Activated T-helper 2 cell treated with anti-CD3 and anti-CD28 coated beads, Interferon-gamma antibody, Interleukin-2, Interleukin-4, amounts not matched to agents 10 μg/mL and 5 μg/mL and 100 μg/mL, durations not matched to agents 14 hours and 24 hours and 36 hours (primary cell): Measurements from ENCODE around the gene SLC17A6. TPM values are rescaled to one million over a fixed set of nuclear protein-coding genes. Genes with fewer than 3 reads are reported as not detected.

Source experiments
- DNase-seq: peaks from one replicate; pipeline ENCODE4 v3.0.0; 2021; ENCODE audit warnings: low spot score
- H3K27ac Mint-ChIP-seq: one replicate; pipeline ENCODE4 v1.8.0; 2021; ENCODE audit warnings: mixed read lengths
- H3K27me3 Mint-ChIP-seq: one replicate; pipeline ENCODE4 v1.8.0; 2021; ENCODE audit warnings: low read depth, mixed read lengths
- H3K36me3 Mint-ChIP-seq: one replicate; pipeline ENCODE4 v1.8.0; 2021; ENCODE audit warnings: low read depth, mixed read lengths
- H3K4me1 Mint-ChIP-seq: one replicate; pipeline ENCODE4 v1.8.0; 2021; ENCODE audit warnings: low read depth, mixed read lengths
- H3K4me3 Mint-ChIP-seq: one replicate; pipeline ENCODE4 v1.8.0; 2021; ENCODE audit warnings: low read depth, mild to moderate bottlenecking, moderate library complexity, mixed read lengths
- H3K9me3 Mint-ChIP-seq: one replicate; pipeline ENCODE4 v1.8.0; 2021; ENCODE audit warnings: mixed read lengths
- intact Hi-C: fragments of 100-400 bp; cut with micrococcal nuclease; formaldehyde crosslinking; loops from one replicate; pipeline ENCODE4 v1.15.1; 2023
- total RNA-seq: library from RNA; stranded (reverse); gene quantifications from 2 replicates; pipeline ENCODE4 v1.2.3, GENCODE V29; 2022

Gene SLC17A6
- not detected in 2 replicates for total RNA-seq

DNA sequence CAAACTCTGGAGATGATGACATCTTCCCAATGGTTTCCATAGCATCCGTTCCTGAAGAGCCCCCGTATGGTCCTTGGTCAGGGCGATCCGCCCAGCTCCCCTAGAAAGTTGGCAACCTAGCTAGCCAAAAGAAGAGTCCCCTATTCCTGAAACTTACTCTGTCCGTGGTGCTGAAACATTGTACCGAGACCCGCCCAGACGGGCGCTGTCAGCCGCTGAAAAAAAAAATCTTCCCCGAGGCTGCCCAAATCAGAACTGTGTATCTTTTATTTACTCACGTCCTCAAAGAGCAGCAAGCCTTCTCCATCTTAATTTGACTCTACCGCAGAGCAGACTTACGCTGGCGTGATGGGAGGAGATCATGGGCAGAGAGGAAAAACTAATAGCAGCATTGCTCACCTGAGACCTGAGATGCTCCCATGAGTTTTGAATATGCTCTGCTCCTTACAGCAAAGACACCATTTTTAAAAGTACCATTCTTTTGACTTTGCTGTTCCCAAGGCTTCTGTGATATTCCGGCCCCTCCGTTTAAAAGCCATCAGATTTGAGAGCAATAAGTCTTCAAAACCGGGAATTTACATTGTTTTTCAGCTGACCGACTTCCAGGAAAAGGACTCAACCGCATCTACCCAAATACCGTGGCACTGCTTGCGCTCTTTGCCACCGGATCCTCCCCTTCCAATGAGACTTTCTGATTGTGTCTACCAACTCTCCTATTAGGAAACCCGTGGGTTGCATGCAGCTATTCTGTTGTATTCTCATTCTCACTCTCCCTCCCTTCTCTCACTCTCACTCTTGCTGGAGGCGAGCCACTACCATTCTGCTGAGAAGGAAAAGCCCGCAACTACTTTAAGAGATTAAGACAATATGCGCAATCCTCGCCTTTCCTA lies at the start of gene SLC17A6:
TSS of gene SLC17A6 (plus strand) at position 786 of the 890 bp plus-strand sequence. CDS start 153 bp downstream, outside the sequence.
- intact Hi-C loops, result loop anchor here (5.0 kb wide), 1 partner anchor 1741 kb away; the partner anchor contains the start of gene SLC6A5
- DNase-seq, result no peak

DNA sequence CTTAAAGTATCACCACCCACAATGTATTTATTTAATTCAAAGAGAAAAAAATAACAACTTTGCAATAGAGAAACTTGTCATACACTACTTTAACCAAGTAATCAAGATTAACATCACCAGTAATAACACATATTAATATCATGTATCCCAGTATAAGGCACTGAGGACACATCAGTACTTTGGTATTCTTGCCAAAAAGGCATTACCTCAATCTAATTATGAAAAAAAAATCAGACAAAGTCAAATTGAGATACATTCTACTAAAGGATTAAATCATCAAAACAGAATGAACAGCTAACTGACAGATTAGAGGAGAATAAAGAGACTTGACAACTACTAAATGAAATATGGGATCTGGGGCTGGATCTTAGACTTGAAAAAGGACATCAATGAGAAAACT lies 35.8 kb upstream of the SLC17A6 start:
- H3K27me3 Mint-ChIP-seq, result peaks cover 2% of the 10 kb centered on the region
- no peaks in the 10 kb centered on the region for H3K4me1 Mint-ChIP-seq
- no peaks in the 10 kb centered on the region for H3K9me3 Mint-ChIP-seq
- no peak for DNase-seq
- H3K27ac Mint-ChIP-seq, result no peak overlapping the region
- intact Hi-C loops, result loop anchor here (5.0 kb wide), 1 partner anchor 1655 kb away; no protein-coding TSS in a partner anchor
- H3K36me3 Mint-ChIP-seq, result no peaks in the 10 kb centered on the region
- H3K4me3 Mint-ChIP-seq, result no peak overlapping the region

More for the DNA sequence above, at the start of gene SLC17A6:
- no peak within 1 kb of the TSS for H3K4me3 Mint-ChIP-seq
- H3K36me3 Mint-ChIP-seq, result peaks cover 3% of the 10 kb centered on the region
- no peak within 1 kb of the TSS for H3K27ac Mint-ChIP-seq
- H3K27me3 Mint-ChIP-seq, result peaks cover 54% of the 10 kb centered on the region
- H3K9me3 Mint-ChIP-seq, result no peaks in the 10 kb centered on the region
- peaks cover 8% of the 10 kb centered on the region for H3K4me1 Mint-ChIP-seq

DNA sequence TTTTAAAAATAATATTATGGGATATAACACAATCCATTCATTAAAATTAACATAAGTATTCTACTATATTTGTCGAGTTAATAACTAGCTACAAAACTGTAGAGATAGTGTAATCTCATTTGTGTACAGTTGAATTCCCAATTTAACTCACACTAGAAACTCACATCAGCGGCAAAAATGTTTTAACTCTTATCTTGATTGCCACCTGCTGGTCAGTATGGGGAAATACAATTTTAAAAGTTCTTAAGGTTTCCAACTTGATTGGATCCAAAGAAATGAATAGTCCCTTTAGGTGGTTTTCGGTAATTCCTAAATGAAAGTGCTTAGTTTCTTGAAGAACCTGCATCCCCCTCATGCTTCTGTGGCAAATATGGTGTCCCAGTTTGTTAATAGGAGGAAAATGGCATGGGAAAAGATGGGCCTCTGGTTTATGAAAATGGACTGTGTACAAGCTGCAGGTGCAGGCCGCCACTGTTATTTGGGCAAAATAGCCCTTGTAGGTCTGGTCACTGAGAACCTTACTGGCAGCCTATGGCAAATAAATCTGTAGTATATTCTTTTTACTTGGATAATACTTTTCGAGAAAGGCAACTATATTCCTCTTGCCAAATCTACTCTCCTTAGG lies 33.7 kb upstream of the SLC17A6 start:
- Mint-ChIP-seq H3K27me3 (peaks cover 2% of the 10 kb centered on the region), H3K9me3 (no peaks in the 10 kb centered on the region), H3K36me3 (no peaks in the 10 kb centered on the region), H3K4me3 (no peak overlapping the region), H3K4me1 (no peaks in the 10 kb centered on the region), H3K27ac (no peak overlapping the region)
- DNase-seq, result no peak
- intact Hi-C loops, result loop anchor here (1.0 to 5.0 kb wide), 2 partner anchors 59 to 1657 kb away; no protein-coding TSS in a partner anchor

DNA sequence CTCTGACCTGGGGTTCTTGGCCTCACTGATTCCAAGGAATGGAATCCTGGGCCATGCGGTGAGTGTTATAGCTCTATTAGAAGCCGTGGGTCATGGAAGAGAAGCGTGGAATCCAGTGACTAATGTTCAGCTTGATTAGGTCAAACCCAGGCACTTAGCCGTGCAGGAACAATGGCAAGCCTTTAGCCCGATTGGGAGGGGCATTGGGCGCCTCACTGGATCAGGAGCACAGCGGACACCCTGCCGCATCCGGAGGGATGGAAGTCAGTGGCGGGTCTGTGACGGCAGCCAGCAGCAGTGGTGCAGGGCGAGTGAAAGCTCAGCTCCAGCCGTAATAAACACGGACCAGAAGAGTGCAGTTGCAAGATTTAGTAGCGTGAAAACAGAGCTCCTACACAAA lies 20.5 kb upstream of the SLC17A6 start:
- Mint-ChIP-seq H3K36me3 (no peaks in the 10 kb centered on the region), H3K27ac (no peak overlapping the region), H3K4me1 (no peaks in the 10 kb centered on the region), H3K9me3 (no peaks in the 10 kb centered on the region), H3K27me3 (no peaks in the 10 kb centered on the region), H3K4me3 (no peak overlapping the region)
- DNase-seq, result no peak
- intact Hi-C loops, result no loop called here

DNA sequence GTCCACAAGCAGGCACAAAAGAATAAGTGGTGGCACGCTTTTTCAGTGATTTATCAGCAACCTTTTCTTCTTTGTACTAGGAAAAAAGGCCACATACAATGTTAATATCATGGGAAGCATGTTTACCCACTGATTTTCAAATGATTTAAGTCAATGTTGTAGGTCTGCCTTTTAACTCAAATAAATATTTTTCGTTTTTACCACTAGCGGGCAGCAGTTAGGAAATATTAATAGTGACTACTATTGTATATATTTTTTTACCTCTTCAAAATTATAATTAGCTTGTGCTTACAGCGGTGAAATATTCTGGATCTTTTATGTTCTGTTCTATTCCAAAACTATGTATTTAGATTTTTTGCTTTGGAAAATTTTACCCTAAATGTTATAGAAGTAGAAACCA lies 6.4 kb upstream of the SLC17A6 start:
- intact Hi-C loops, result no loop called here
- Mint-ChIP-seq H3K36me3 (no peaks in the 10 kb centered on the region), H3K4me3 (no peak overlapping the region), H3K9me3 (no peaks in the 10 kb centered on the region), H3K4me1 (no peaks in the 10 kb centered on the region), H3K27me3 (no peaks in the 10 kb centered on the region), H3K27ac (no peak overlapping the region)
- DNase-seq, result no peak

DNA sequence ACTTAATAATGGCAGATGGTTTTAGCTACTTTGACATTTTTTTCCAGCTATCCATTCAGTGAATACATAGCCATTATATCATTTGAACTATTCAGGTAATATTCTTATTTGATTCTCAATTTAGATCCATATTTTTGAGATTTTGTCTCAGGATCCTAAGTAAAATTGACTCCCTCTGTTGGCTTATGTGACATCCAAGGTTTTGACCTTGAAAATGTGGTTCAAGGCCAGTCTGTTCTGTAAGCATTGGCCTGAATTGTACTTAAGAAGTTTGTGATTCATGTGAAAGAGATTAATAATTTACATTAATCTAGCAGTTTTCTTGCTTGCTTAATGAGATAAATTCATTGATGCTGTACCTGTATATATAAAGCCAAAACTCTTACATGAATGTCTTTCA lies 1.6 kb upstream of the SLC17A6 start:
- intact Hi-C loops, result loop anchor here (5.0 kb wide), 1 partner anchor 1739 kb away; the partner anchor contains the start of gene SLC6A5
- DNase-seq, result no peak
- H3K4me3 Mint-ChIP-seq, result no peak overlapping the region
- H3K9me3 Mint-ChIP-seq, result no peaks in the 10 kb centered on the region
- H3K36me3 Mint-ChIP-seq, result peaks cover 3% of the 10 kb centered on the region
- H3K27me3 Mint-ChIP-seq, result peaks cover 41% of the 10 kb centered on the region
- peaks cover 8% of the 10 kb centered on the region for H3K4me1 Mint-ChIP-seq
- no peak overlapping the region for H3K27ac Mint-ChIP-seq

DNA sequence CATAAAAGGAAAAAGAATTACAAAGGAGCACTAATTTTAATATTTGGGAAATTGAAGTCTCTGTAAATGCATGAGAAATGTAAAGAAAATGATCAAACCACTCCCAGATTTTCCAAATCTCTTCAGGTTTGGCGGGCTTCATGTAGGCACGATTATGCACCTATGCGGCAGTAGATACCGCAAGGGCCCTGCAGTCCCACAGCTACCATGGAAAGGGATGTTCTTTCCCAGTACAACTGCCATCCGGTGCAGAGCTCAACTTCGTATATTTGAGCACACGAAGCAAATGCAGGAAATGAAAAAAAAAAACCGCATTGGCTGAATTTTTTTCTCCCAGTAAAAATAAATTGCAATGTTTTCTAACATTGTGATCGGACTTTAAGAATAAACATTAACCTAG lies 1.4 kb downstream of the SLC17A6 start:
- H3K27ac Mint-ChIP-seq, result no peak overlapping the region
- DNase-seq, result no peak
- H3K27me3 Mint-ChIP-seq, result peaks cover 70% of the 10 kb centered on the region
- peaks cover 8% of the 10 kb centered on the region for H3K4me1 Mint-ChIP-seq
- no peaks in the 10 kb centered on the region for H3K9me3 Mint-ChIP-seq
- intact Hi-C loops, result loop anchor here (5.0 kb wide), 2 partner anchors 93 to 1742 kb away; partner anchors contain the start of gene SLC6A5
- H3K36me3 Mint-ChIP-seq, result peaks cover 3% of the 10 kb centered on the region
- no peak overlapping the region for H3K4me3 Mint-ChIP-seq

DNA sequence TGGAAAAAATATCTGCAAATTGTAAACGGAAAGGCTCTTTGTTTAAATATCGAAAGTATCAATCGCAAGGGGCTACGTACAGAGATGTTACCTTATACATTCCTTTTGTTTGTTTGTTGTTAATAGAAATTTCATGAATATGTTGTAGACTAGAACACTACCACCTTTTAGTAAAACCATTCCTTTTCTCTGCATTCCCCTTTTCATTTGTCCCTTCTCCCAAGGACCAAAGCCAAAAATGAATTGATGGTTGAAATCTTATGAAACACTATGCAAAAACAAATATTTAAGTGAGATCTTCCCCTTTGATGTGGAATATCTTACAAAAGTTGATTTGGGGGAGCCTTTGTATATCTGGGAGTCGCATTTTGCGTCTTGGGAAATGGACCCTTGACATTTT lies 2.1 kb downstream of the SLC17A6 start:
- Mint-ChIP-seq H3K9me3 (no peaks in the 10 kb centered on the region), H3K27me3 (peaks cover 72% of the 10 kb centered on the region), H3K4me3 (no peak overlapping the region), H3K36me3 (peaks cover 3% of the 10 kb centered on the region), H3K4me1 (peaks cover 8% of the 10 kb centered on the region), H3K27ac (no peak overlapping the region)
- intact Hi-C loops, result loop anchor here (5.0 kb wide), 1 partner anchor 92 kb away; no protein-coding TSS in a partner anchor
- DNase-seq, result no peak

DNA sequence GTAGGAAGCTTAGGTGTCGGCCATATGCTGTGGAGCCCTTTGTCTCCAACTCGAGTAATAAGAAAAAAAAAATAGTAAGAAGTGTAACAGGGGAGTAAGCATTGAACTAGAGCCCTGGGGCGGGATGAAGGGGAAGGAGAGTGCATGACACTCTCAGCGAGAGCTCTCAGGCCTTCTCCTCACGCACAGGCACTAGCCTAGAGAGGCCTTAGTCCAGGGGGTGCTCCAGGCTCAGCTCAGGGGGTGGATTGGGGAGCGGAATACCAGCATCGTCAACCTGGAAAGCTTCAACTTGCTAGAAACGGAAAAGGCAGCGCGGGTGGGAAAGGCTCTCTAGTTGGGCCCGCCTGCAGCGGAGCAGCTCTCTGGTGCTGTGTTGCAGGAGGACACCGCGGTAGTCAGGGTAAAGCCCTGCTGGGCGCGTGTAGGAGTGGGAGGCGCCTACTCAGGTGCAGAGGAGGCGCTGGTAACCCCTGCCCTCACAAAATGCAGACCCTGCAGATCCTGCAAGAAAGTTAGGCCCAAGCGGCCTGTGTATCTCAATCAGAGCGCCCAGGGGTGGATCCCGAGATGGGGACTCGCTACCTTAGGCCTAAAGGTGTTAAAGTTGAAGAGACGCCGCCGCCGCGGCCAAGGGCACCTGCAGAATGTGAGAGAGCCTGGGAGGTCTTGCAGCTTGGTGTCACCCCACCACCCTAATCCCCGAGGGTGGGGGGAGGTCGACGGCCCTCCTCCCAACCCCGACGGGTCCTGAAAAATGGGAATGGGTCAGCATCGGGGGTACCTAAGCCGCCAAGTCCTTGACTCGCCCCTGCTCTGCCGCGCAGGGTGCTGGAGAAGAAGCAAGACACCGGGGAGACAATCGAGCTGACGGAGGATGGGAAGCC lies 2.8 kb downstream of the SLC17A6 start:
- Mint-ChIP-seq H3K27me3 (peaks cover 75% of the 10 kb centered on the region), H3K36me3 (peaks cover 3% of the 10 kb centered on the region), H3K27ac (no peak overlapping the region), H3K4me1 (peaks cover 8% of the 10 kb centered on the region), H3K4me3 (no peak overlapping the region), H3K9me3 (no peaks in the 10 kb centered on the region)
- no peak for DNase-seq
- intact Hi-C loops, result loop anchor here (5.0 kb wide), 1 partner anchor 91 kb away; no protein-coding TSS in a partner anchor

DNA sequence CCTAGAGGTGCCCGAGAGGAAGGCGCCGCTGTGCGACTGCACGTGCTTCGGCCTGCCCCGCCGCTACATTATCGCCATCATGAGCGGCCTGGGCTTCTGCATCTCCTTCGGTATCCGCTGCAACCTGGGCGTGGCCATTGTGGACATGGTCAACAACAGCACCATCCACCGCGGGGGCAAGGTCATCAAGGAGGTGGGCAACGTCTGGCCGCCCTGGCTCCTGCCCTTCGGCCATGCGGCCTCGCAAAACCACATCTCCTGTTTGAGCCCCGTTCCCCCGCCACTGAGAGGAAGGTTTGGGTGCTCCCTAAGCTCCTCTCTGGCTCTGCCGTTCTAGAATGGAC lies 3.4 kb downstream of the SLC17A6 start:
- Mint-ChIP-seq H3K36me3 (peaks cover 3% of the 10 kb centered on the region), H3K27me3 (peaks cover 79% of the 10 kb centered on the region), H3K27ac (no peak overlapping the region), H3K4me1 (peaks cover 8% of the 10 kb centered on the region), H3K4me3 (no peak overlapping the region), H3K9me3 (no peaks in the 10 kb centered on the region)
- DNase-seq, result no peak
- intact Hi-C loops, result loop anchor here (5.0 kb wide), 1 partner anchor 91 kb away; no protein-coding TSS in a partner anchor

DNA sequence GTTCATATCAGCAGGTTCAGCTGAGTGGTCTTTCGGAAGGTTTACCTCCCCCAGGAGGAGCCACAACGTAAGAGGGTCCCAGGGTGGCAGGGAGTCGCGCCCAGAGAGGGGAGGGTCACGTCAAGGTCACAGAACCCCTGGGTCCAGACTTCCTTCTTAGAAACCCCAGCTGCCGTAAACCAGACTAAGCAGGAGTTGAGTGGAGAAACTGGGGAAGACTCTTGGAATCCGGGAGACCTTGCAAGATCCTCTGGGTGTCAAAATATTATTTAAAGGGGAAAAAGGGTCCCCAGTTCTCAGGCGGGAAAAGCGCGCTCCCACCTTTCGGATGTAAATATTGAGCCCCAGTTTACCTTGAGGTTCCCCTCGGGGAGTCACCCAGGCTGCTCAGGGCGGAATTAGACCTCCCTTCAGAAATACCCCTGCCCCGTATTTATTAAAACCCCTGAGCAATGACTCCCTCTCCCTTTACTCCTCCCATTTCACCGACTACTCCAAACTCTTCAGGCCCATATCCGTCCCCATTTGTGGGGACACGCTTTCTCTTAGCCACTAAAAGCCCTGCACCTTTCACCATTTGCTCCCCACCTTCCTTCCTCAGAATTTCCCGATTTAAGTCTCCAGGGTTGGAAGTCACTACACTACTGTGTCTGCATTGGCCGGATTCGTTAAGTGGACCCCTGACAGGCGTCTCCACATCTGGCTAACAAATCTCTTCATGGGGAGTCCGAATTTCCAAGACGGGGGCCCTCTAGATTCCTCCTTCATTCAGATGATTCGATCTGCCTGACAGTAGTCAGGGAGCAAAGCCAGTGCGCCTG lies 4.2 kb downstream of the SLC17A6 start:
- H3K9me3 Mint-ChIP-seq, result no peaks in the 10 kb centered on the region
- intact Hi-C loops, result loop anchor here (5.0 kb wide), 1 partner anchor 90 kb away; no protein-coding TSS in a partner anchor
- no peak for DNase-seq
- peaks cover 8% of the 10 kb centered on the region for H3K4me1 Mint-ChIP-seq
- peaks cover 3% of the 10 kb centered on the region for H3K36me3 Mint-ChIP-seq
- peaks cover 75% of the 10 kb centered on the region for H3K27me3 Mint-ChIP-seq
- H3K4me3 Mint-ChIP-seq, result no peak overlapping the region
- no peak overlapping the region for H3K27ac Mint-ChIP-seq

DNA sequence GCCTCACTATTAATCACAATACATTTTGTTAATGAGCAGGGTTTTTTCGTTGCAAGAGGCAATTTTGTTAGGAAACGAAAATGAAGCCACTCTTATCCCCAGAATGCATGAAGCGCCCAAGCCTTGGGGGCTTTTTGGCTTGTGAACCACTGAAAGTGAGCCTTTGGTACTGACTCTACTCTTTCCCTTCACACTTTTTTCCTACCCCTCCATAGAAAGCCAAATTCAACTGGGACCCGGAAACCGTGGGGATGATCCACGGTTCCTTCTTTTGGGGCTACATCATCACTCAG lies 4.8 kb downstream of the SLC17A6 start:
- H3K9me3 Mint-ChIP-seq, result no peaks in the 10 kb centered on the region
- H3K27me3 Mint-ChIP-seq, result peaks cover 70% of the 10 kb centered on the region
- intact Hi-C loops, result loop anchor here (5.0 kb wide), 1 partner anchor 89 kb away; no protein-coding TSS in a partner anchor
- H3K27ac Mint-ChIP-seq, result no peak overlapping the region
- H3K36me3 Mint-ChIP-seq, result peaks cover 3% of the 10 kb centered on the region
- H3K4me3 Mint-ChIP-seq, result no peak overlapping the region
- DNase-seq, result no peak
- H3K4me1 Mint-ChIP-seq, result peaks cover 8% of the 10 kb centered on the region
